ENCODE measurements around the gene KRT20.
A peak's percentile ranks its signal among the peaks of the same experiment; 100 is the strongest.

KRT20 gene

DNA sequence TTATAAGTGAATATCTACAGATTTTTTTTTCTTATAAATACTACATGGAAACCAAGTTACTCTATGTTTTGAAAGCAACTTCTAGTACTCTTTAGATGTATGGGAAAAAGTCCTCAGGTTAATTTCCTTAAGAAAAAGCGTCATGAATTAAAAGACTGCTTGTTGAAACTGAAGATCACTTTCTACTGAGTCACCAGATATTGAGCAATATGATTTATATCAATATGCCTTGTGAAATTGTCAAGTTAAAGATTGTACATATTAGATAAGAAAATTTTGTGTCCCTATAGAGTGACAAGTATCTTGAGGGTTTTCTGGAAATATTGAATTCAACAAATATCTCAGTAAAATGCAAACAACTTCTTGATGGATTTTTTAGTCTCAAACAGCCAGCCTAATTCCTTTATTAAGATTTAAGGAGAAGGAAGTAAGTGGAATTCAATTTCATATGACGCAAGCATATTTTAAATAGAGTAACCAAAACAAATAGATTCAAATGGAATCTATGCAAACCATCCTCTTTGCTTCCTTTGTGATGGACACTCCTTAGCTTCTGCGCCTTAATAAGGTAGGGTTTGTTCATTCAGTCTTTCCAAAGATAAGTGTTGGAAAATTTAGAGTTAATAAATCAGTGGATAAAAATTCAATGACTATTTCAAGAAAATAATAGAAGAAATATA lies 34.6 kb downstream of the KRT20 start:
- DNase-seq (ENCODE audit: low read depth), result peak; percentile 33

DNA sequence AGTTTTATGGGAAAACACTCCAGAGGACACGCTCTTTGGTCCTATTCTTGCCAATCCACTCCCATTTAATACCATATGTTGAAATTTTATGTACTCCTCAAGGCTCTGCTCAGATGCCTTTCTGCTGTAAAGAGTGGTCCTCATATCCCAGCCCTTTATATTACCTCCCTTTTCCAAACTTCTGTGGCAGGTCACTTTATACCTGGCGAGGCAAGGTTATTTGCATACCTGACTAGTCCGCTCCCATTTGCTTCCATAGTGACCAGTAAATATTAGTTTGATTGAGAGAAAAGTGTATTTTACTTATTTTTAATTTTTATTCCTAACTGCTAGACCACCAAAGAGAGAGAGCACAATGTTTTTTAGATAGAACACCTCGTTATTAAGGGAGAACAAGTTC lies 35.3 kb downstream of the KRT20 start:
- DNase-seq (ENCODE audit: low read depth), result no peak

GRCh38 chr17:40848583-40849235 lies 36.3 kb downstream of the KRT20 start:
- no peak for DNase-seq (ENCODE audit: low read depth)

DNA sequence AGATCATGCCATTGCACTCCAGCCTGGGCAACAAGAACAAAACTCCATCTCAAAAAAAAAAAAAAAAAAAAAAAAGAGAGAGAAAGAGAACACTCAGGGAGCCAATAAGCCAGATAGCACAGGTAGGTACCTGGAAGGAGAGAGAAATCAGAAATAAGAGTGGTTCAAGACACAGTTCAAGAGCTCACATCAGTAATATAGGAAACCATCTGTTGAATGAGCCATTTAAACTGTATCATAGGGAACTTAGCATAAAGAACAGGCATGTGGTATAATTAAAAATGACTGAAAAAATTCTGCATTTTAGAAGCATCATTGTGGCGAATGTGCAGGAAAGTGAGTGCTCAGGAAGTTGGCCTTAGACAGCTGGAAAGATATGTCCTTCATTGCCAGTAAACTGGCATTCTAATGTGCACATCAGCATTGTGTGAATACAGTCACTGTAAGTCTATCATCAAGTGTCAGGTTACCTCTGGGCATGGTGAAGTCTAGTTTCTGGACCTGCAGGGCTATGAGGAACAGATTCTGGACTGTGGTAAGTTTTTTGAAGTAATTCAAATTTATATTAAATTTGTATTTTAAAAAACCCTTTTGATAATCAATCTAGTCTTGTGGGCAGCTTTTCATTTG lies 38.4 kb downstream of the KRT20 start:
- DNase-seq (ENCODE audit: low read depth), result no peak

DNA sequence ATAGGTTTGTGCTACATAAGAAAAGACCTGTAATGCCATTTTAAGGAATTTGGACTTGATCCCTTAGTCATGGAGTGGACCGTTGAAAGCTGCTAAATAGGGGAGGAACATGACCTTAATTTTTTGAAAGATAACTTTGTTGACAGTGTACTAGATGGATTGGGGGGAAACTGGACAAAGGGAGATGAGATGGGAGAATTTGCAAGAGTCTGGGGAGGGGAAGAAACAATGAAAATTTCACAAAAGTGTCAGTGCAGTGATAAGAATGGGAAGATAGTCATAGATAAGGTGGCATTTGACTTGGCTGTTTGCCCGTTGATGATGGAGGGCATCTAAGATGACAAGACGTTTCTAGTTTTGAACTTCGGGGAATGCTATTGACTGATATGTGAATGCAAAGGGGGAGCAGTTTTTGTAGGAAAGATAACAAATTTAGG lies 40.4 kb downstream of the KRT20 start:
- DNase-seq (ENCODE audit: low read depth), result no peak

DNA sequence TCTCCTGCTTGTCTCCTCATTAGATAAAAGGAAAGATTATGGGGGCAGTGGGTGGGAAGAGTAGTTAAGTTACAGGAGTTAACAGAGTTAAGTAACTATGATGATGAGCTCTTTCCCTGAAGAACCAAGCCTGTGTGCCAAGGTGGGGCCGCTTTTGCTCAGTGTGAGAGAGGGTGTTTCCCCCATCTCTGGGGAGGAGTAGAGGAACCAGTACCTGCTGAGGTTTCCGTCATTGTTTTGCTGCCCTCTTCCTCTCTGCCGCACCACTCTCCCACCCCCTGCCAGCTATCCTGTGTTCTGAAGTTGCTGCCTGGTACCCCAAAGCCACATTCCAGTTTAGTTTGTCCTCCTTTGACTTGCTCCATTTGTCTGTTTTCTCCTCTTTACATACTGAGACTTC lies 41.8 kb downstream of the KRT20 start:
- DNase-seq (ENCODE audit: low read depth), result no peak

DNA sequence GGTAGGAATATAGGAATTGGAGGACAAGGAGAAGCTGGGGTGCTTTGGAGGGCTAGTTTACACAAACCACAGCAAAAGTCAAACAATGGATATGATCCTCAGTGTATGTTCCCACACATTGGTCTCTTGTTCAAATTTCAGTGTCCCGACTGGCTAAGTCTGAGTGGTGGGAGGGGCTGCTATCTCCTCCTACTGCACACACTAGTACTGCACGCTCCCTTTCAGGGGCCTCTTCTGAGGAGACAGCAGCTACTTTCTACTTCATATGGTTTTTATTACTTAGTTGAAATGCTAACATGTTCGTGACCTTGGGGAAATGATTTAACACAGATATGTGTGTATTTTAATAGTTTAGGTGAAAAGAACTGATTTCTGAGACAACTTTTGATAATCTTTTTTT lies 43.8 kb downstream of the KRT20 start:
- DNase-seq (ENCODE audit: low read depth), result no peak

DNA sequence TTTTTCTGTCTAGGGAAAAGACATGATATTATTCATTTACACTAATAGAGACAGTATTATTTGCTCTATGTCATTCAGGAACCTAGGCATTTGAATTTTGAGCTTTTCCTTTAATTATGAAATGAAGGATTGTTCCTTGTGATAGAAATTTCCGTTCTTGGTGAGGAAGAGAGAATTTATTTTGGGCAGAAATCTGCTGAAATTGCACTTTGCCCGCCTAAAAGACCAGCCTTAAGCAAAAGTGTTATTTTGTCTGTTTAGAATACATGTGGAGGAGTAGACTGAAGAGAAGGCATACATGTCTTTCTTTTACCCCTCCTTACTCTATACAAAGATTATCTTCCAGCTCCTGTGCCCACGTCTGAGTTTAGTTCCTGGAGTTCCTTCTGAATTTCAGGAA lies 45.8 kb downstream of the KRT20 start:
- DNase-seq (ENCODE audit: low read depth), result no peak

GRCh38 chr17:40836020-40836419 lies 49.0 kb downstream of the KRT20 start:
- no peak for DNase-seq (ENCODE audit: low read depth)

- no peak for DNase-seq (ENCODE audit: low read depth)
Observed at GRCh38 chr17:40833882-40834281, 51.2 kb downstream of the KRT20 start.

GRCh38 chr17:40832840-40833239 lies 52.2 kb downstream of the KRT20 start:
- no peak for DNase-seq (ENCODE audit: low read depth)

- DNase-seq (ENCODE audit: low read depth), result no peak
Observed at GRCh38 chr17:40830085-40830776, 54.8 kb downstream of the KRT20 start.

DNA sequence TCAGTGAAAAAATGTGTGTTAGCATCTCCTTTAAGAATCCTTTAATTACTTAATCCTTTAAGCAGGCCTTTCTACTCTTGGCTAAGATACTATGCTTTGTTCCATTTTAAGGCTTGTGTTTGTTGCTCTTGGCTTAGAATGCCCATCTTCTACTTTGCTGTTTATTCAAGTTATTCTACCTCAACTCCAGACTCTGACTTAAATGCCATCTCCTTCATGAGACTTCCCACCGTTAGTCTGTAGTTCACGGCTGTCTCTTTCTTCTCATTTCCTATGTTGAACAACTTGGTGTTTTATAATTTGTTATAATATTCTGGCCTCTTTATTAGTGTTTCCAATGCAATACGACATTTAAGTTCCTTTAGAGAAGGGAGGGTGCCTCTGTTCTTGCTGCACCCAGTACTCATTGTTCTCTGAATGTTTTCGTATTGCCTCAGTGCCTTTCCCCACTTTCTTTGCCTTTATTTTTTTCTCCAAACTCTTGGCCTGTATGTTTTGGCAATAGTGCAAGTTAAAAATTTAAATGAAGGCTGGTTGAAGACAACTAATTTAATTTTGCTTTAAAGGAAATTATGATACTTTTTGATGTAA lies 56.5 kb downstream of the KRT20 start:
- no peak for DNase-seq (ENCODE audit: low read depth)

- no peak for DNase-seq (ENCODE audit: low read depth)
Observed at GRCh38 chr17:40827746-40828453, 57.1 kb downstream of the KRT20 start.

Measured in HS-5 (cell line).